GOT3 (cell line): Measurements from ENCODE around the gene ADARB2.

Source experiments
- DNase-seq: peaks from one replicate; lab custom pipeline; 2025; ENCODE audit warnings: mixed read lengths; lab: John Stamatoyannopoulos, UW

The ADARB2 gene

GRCh38 chr10:1316121-1316808, 421.1 kb downstream of the ADARB2 start:
- DNase-seq, result no peak

- no peak for DNase-seq
Observed at GRCh38 chr10:1315178-1315577, 422.1 kb downstream of the ADARB2 start.

GRCh38 chr10:1311726-1312125, 425.6 kb downstream of the ADARB2 start:
- DNase-seq, result no peak

GRCh38 chr10:1310271-1310789, 427.0 kb downstream of the ADARB2 start:
- no peak for DNase-seq

- DNase-seq, result no peak
Observed at GRCh38 chr10:1309617-1310270, 427.6 kb downstream of the ADARB2 start.

- no peak for DNase-seq
Observed at GRCh38 chr10:1308962-1309616, 428.2 kb downstream of the ADARB2 start.

GRCh38 chr10:1308173-1308961, 429.0 kb downstream of the ADARB2 start:
- no peak for DNase-seq

GRCh38 chr10:1301143-1301542, 436.2 kb downstream of the ADARB2 start:
- DNase-seq, result no peak

- DNase-seq, result no peak
Observed at GRCh38 chr10:1300218-1300617, 437.1 kb downstream of the ADARB2 start.

GRCh38 chr10:1299041-1299726, 438.1 kb downstream of the ADARB2 start:
- no peak for DNase-seq

GRCh38 chr10:1297566-1298301, 439.6 kb downstream of the ADARB2 start:
- no peak for DNase-seq

- no peak for DNase-seq
Observed at GRCh38 chr10:1295756-1296480, 441.4 kb downstream of the ADARB2 start.

- DNase-seq, result no peak
Observed at GRCh38 chr10:1294748-1295147, 442.6 kb downstream of the ADARB2 start.

GRCh38 chr10:1293636-1294435, 443.5 kb downstream of the ADARB2 start:
- DNase-seq, result no peak

- no peak for DNase-seq
Observed at GRCh38 chr10:1293157-1293556, 444.2 kb downstream of the ADARB2 start.

GRCh38 chr10:1292611-1293031, 444.7 kb downstream of the ADARB2 start:
- DNase-seq, result no peak

GRCh38 chr10:1291178-1292090, 445.9 kb downstream of the ADARB2 start:
- DNase-seq, result no peak

GRCh38 chr10:1290071-1290471, 447.3 kb downstream of the ADARB2 start:
- no peak for DNase-seq
